Esophagus squamous epithelium (tissue), 5 donors: ENCODE data around the gene SFXN5. TPM values are rescaled to one million over a fixed set of nuclear protein-coding genes. Genes with fewer than 3 reads are reported as not detected.

Experiments used
- DNase-seq: peaks from one replicate; lab custom pipeline; 2025; lab: John Stamatoyannopoulos, UW
- H3K27ac ChIP-seq, 4 donors: fragments of 200-600 bp; sonication (generic); one replicate each; pipeline ENCODE4 v1.5.1; 2016 to 2019; ENCODE audit warnings: mild to moderate bottlenecking in 1 of 4
- H3K27me3 ChIP-seq, 4 donors: fragments of 200-600 bp; sonication (generic); 1 replicate in 3 of 4; 2 replicates in 1 of 4; pipeline versions ENCODE4 v1.5.1 to v1.6.0; 2017 to 2021; ENCODE audit warnings: antibody characterized with exemption in 1 of 4
- H3K36me3 ChIP-seq, 3 donors: fragments of 200-600 bp; sonication (generic); one replicate each; pipeline ENCODE4 v1.5.1; 2016 to 2019
- H3K4me1 ChIP-seq, 3 donors: fragments of 200-600 bp; sonication (generic); one replicate each; pipeline ENCODE4 v1.5.1; 2017 to 2019
- H3K4me3 ChIP-seq, 4 donors: fragments of 200-600 bp; sonication (generic); 1 replicate in 3 of 4; 2 replicates in 1 of 4; pipeline ENCODE4 v1.5.1; 2016 to 2019; ENCODE audit warnings: mild to moderate bottlenecking in 2 of 4, moderate library complexity in 1 of 4
- H3K9me3 ChIP-seq, 3 donors: fragments of 200-600 bp; sonication (generic); one replicate each; pipeline ENCODE4 v1.5.1; 2016 to 2019
- POLR2A ChIP-seq, 4 donors: fragments of 450-650 bp; IDR thresholded peaks; one replicate each; pipeline ENCODE4 v1.6.1; 2017; ENCODE audit warnings: antibody characterized with exemption in 4 of 4, mild to moderate bottlenecking in 4 of 4, moderate library complexity in 3 of 4
- WGBS, 2 donors: methylation state at CpG; one replicate each; pipeline ENCODE4 v1.1.5; 2018; 5-methylcytosine and 5-hydroxymethylcytosine counted together
- intact Hi-C: fragments of 100-400 bp; cut with DNase I; formaldehyde crosslinking; loops from one replicate; pipeline ENCODE4 v1.15.0; 2022
- total RNA-seq, 4 donors: library from RNA; depleted of rRNA; stranded (reverse); fragments of >200 nt; gene quantifications; one replicate each; pipeline ENCODE4 v1.1.0, GENCODE V29; 2016
- TF ChIP-seq, protein P1 (sequence below), 6 experiments: fragments of 450-650 bp in 4 of 6; fragments of 200-600 bp in 2 of 6; sonication (generic) in 2 of 6; IDR thresholded peaks; one replicate each; pipeline ENCODE4 v1.5.1; 2016 to 2019; ENCODE audit warnings: antibody characterized with exemption in 6 of 6, mild to moderate bottlenecking in 4 of 6, moderate library complexity in 4 of 6
- donor health status: DM: yes; HTN: yes; CAD: no.

Gene SFXN5
- total RNA-seq, 4 donors from 2014 or later, result 4.2 to 16.4 (median 12.7) TPM

DNA sequence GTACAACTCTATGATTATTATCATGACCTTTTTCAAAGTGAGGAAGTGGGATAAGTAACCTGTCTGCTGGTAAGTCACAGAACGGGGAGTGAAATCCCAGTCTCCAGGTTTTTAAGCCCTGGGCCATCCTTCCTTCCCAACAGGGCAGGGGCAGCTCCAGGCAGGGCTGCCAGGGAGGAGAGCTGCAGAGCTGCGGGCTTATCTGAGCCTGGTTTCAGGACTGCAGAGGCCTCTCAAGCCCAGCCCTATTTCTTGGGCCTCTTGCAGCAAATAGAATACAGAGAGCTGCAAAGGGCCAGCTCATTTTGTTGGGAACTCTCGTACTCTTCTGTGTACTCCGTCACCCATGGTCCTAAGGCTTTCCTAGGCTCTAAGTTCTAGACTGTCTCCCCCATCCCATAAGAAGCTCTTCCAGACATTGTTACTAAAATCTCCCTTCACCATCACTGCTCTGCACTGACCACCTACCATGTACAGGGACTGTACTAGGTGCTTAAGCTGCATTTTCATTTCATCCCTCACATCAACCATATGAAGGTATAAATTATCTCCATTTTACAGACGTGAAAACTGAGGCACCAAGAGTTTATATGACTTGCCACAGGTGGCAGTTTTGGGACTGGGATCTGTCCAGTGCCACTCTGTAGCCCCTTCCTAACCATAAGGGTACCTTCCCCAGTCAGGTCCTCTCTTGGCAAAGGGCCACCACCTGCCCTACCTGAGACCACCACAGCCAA is 38.1 kb upstream of the SFXN5 start:
- no peaks in the 10 kb centered on the region for H3K27me3 ChIP-seq
- no peaks in the 10 kb centered on the region for H3K36me3 ChIP-seq
- TF ChIP-seq, protein P1, sequence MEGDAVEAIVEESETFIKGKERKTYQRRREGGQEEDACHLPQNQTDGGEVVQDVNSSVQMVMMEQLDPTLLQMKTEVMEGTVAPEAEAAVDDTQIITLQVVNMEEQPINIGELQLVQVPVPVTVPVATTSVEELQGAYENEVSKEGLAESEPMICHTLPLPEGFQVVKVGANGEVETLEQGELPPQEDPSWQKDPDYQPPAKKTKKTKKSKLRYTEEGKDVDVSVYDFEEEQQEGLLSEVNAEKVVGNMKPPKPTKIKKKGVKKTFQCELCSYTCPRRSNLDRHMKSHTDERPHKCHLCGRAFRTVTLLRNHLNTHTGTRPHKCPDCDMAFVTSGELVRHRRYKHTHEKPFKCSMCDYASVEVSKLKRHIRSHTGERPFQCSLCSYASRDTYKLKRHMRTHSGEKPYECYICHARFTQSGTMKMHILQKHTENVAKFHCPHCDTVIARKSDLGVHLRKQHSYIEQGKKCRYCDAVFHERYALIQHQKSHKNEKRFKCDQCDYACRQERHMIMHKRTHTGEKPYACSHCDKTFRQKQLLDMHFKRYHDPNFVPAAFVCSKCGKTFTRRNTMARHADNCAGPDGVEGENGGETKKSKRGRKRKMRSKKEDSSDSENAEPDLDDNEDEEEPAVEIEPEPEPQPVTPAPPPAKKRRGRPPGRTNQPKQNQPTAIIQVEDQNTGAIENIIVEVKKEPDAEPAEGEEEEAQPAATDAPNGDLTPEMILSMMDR (IDR thresholded peaks at IDR 0.05), result no peak
- TF ChIP-seq POLR2A (IDR thresholded peaks at IDR 0.05), result no peak
- no peak for DNase-seq
- WGBS, 2 donors, result 85 to 90% methylated on average over 3 to 5 of the region's 5 CpGs
- no peaks in the 10 kb centered on the region for H3K9me3 ChIP-seq
- H3K4me3 ChIP-seq, result no peak overlapping the region
- H3K4me1 ChIP-seq, result peaks cover 31 to 72% (median 34%) of the 10 kb centered on the region in 3 donors
- H3K27ac ChIP-seq, result peak overlapping the region in 3 of 4 donors; percentile 6 to 96 (median 90)
- intact Hi-C loops, result no loop called here

DNA sequence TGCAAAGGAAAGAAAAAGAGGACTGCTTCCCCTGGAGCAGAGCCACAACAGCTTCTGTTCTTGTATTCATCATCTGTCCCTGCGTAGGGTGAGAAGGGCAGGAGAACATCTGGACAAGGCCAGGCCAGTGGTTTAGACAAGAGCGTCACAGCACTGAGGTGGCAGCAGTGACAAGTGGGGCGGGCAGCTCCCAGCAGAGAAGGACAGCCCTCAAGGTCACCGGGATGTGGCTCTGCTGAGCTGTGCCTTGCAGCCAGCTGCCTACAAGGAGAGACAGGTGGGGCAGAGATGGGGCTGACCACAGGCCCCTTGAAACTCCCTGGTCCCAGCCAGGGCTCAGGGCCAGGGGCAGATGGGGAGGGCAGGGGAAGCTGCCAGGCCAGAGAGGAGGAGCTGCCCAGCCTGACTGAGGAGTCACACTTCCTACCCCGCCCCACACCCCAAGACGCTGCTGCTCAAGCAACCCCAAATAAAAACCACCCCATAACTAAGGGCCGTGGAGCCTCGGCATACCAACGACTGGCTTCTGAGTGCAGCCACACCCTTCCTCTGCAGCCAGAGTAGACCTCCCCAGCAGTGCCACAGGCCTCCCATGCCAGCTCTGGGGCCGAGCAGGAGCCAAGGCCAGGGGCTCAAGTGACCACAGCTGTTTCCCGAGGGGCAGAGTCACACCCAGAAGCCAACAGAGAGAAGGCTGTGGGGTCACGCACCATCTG is 35.9 kb upstream of the SFXN5 start:
- H3K36me3 ChIP-seq, result no peaks in the 10 kb centered on the region
- peaks cover 31 to 78% (median 34%) of the 10 kb centered on the region in 3 donors for H3K4me1 ChIP-seq
- H3K27ac ChIP-seq, result peak overlapping the region in 2 of 4 donors; percentile 21 to 47
- 47 to 57% methylated on average over 5 to 7 of the region's 12 CpGs for WGBS, 2 donors
- H3K9me3 ChIP-seq, result no peaks in the 10 kb centered on the region
- TF ChIP-seq, protein P1 (IDR thresholded peaks at IDR 0.05), result no peak
- no peak for TF ChIP-seq POLR2A (IDR thresholded peaks at IDR 0.05)
- H3K27me3 ChIP-seq, result no peaks in the 10 kb centered on the region
- H3K4me3 ChIP-seq, result no peak overlapping the region
- DNase-seq, result no peak
- intact Hi-C loops, result no loop called here

DNA sequence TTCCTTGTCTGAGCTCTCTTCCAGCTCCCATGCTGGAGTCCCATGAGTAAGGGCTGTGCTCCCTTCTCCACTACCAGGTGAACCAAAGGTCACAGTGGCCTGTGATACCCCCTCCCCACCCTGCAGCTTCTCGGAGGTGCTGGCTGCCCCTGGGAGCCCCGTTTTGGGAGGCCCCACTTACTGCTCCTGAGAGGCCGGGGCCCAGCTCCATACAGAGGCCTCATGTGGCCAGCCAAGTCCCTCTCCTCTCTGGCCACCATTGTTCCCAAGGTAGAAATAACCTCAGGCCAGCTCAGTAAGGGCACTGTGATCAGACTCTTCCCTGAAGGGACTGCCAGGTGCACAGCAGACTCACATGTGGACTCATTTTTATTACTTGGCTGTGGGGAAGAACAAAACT is 35.3 kb upstream of the SFXN5 start:
- Histone ChIP-seq H3K9me3 (no peaks in the 10 kb centered on the region), H3K27ac (peak overlapping the region in 1 of 4 donors; percentile 21), H3K4me1 (peaks cover 27 to 78% (median 34%) of the 10 kb centered on the region in 3 donors), H3K27me3 (no peaks in the 10 kb centered on the region), H3K4me3 (no peak overlapping the region), H3K36me3 (no peaks in the 10 kb centered on the region)
- WGBS, 2 donors, result 100% methylated on average over 1 of the region's 3 CpGs; no CpG with 5 or more reads in 1 of the 2 donors
- no peak for DNase-seq
- intact Hi-C loops, result no loop called here
- TF ChIP-seq, protein P1 (IDR thresholded peaks at IDR 0.05), result no peak
- no peak for TF ChIP-seq POLR2A (IDR thresholded peaks at IDR 0.05)

DNA sequence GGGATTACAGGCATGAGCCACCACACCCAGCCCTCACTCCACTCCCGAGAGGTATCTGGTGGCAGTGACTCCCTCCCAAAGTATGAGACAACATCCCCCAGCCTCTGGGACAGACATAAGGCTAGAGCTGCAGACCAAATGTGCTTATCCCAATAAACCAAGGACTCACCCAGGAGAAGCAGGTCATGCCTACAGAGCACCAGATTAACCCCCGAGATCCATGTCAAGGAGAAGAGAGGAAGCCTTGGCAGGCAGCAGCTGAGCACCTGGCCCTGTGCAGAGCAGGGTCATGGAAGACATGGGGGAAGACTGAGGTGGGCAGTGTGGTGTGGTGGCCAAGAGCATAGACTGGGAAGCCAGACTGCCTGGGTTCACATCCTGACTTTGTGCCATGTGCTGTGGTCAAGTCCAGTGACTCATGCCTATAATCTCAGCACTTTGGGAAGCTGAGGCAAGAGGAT is 34.0 kb upstream of the SFXN5 start:
- H3K4me1 ChIP-seq, result peaks cover 15 to 69% (median 25%) of the 10 kb centered on the region in 3 donors

More for the DNA sequence above, 34.0 kb upstream of the SFXN5 start:
- H3K36me3 ChIP-seq, result no peaks in the 10 kb centered on the region
- H3K27me3 ChIP-seq, result no peaks in the 10 kb centered on the region
- no peak overlapping the region for H3K4me3 ChIP-seq
- TF ChIP-seq POLR2A (IDR thresholded peaks at IDR 0.05), result no peak
- TF ChIP-seq, protein P1 (IDR thresholded peaks at IDR 0.05), result no peak
- no peak for DNase-seq
- no peak overlapping the region for H3K27ac ChIP-seq
- intact Hi-C loops, result no loop called here
- WGBS, 2 donors, result 92% methylated on average over 1 of the region's 2 CpGs; no CpG with 5 or more reads in 1 of the 2 donors
- H3K9me3 ChIP-seq, result no peaks in the 10 kb centered on the region
